ENCODE results near the gene RHBDL1. TPM values are rescaled to one million over a fixed set of nuclear protein-coding genes. Genes with fewer than 3 reads are reported as not detected.

The RHBDL1 gene
- total and polyA plus RNA-seq, 2 experiments from 2014 or later = 8.4 to 10.1 TPM

DNA sequence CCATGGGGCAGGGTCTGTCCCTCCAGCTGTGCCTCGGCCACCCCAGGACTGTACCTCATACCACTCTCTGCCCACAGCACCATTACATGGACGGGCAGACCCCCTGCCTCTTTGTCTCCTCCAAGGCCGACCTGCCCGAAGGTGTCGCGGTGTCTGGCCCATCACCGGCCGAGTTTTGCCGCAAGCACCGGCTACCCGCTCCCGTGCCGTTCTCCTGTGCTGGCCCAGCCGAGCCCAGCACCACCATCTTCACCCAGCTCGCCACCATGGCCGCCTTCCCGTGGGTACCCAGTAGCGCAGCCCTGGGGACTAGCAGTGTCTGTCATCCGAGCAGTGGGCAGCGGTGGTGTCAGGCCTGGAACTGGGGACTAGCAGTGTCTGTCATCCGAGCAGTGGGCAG lies 2.6 kb upstream of the RHBDL1 start (continued):
- TF ChIP-seq, protein P1, sequence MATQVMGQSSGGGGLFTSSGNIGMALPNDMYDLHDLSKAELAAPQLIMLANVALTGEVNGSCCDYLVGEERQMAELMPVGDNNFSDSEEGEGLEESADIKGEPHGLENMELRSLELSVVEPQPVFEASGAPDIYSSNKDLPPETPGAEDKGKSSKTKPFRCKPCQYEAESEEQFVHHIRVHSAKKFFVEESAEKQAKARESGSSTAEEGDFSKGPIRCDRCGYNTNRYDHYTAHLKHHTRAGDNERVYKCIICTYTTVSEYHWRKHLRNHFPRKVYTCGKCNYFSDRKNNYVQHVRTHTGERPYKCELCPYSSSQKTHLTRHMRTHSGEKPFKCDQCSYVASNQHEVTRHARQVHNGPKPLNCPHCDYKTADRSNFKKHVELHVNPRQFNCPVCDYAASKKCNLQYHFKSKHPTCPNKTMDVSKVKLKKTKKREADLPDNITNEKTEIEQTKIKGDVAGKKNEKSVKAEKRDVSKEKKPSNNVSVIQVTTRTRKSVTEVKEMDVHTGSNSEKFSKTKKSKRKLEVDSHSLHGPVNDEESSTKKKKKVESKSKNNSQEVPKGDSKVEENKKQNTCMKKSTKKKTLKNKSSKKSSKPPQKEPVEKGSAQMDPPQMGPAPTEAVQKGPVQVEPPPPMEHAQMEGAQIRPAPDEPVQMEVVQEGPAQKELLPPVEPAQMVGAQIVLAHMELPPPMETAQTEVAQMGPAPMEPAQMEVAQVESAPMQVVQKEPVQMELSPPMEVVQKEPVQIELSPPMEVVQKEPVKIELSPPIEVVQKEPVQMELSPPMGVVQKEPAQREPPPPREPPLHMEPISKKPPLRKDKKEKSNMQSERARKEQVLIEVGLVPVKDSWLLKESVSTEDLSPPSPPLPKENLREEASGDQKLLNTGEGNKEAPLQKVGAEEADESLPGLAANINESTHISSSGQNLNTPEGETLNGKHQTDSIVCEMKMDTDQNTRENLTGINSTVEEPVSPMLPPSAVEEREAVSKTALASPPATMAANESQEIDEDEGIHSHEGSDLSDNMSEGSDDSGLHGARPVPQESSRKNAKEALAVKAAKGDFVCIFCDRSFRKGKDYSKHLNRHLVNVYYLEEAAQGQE (IDR thresholded peaks at IDR 0.05; ENCODE audit: unreplicated experiment) = no peak
- TF ChIP-seq, protein P2, sequence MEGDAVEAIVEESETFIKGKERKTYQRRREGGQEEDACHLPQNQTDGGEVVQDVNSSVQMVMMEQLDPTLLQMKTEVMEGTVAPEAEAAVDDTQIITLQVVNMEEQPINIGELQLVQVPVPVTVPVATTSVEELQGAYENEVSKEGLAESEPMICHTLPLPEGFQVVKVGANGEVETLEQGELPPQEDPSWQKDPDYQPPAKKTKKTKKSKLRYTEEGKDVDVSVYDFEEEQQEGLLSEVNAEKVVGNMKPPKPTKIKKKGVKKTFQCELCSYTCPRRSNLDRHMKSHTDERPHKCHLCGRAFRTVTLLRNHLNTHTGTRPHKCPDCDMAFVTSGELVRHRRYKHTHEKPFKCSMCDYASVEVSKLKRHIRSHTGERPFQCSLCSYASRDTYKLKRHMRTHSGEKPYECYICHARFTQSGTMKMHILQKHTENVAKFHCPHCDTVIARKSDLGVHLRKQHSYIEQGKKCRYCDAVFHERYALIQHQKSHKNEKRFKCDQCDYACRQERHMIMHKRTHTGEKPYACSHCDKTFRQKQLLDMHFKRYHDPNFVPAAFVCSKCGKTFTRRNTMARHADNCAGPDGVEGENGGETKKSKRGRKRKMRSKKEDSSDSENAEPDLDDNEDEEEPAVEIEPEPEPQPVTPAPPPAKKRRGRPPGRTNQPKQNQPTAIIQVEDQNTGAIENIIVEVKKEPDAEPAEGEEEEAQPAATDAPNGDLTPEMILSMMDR (conservative IDR thresholded peaks at IDR 0.05; ENCODE audit: low read depth in 2 of 2) = no peak

DNA sequence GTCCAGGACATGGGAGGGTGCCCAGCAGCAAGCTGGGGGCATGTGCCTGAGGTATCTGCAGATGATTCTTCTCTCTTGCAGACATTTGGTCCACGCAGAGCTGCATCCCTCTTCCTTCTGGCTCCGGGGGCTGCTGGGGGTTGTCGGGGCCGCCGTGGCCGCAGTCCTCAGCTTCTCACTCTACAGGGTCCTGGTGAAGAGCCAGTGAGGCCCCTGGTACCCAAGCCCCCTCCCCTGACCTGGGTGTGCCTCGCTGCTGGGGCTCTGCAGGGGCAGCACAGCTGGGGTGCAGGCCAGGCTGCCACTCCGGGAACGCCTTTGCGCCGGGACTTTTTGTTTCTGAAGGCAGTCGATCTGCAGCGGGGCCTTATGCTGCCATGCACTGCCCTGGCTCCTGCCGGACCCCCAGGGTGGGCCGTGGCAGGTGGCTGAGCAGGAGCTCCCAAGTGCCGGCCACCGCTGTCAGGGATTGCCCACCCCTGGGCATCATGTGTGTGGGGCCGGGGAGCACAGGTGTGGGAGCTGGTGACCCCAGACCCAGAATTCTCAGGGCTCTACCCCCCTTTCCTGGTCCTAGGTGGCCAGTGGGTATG lies 2.0 kb upstream of the RHBDL1 start:
- Histone ChIP-seq H3K27ac (ENCODE audit: low read depth) (no peak overlapping the region), H3K79me2 (replicated peaks; ENCODE audit: insufficient read depth) (peaks cover 12% of the 10 kb centered on the region), H3K4me2 (no peak overlapping the region), H3K9me2 (ENCODE audit: insufficient read depth) (no peaks in the 10 kb centered on the region), H3K4me1 (ENCODE audit: insufficient read depth) (peaks cover 11% of the 10 kb centered on the region; the same call in 1 of the 2 replicates), H2AFZ (no peak overlapping the region), H3K36me3 (ENCODE audit: insufficient read depth) (peaks cover 11% of the 10 kb centered on the region; the same call in 1 of the 2 replicates), H3F3A (replicated peaks; ENCODE audit: low read depth) (peaks cover 17% of the 10 kb centered on the region; the same call in 1 of the 2 replicates), H3K27me3 (ENCODE audit: insufficient read depth) (no peaks in the 10 kb centered on the region), H4K20me1 (replicated peaks; ENCODE audit: insufficient read depth) (peaks cover 3% of the 10 kb centered on the region), H3K4me3 (no peak overlapping the region)
- Mint-ChIP-seq H3K4me1 (peaks cover 12% of the 10 kb centered on the region; the same call in 2 of the 3 replicates), H3K9me3 (no peaks in the 10 kb centered on the region), H3K4me3 (no peak overlapping the region), H3K27me3 (ENCODE audit: insufficient read depth, low read depth, poor library complexity) (peaks cover 6% of the 10 kb centered on the region), H3K36me3 (ENCODE audit: low read depth) (peaks cover 21% of the 10 kb centered on the region), H3K27ac (no peak overlapping the region)
- no peak for DNase-seq (ENCODE audit: low spot score)
- TF ChIP-seq JUNB (IDR thresholded peaks at IDR 0.05; ENCODE audit: unreplicated experiment) (no peak), NANOG (IDR thresholded peaks at IDR 0.05; ENCODE audit: borderline replicate concordance) (no peak)
- TF ChIP-seq, protein P3, sequence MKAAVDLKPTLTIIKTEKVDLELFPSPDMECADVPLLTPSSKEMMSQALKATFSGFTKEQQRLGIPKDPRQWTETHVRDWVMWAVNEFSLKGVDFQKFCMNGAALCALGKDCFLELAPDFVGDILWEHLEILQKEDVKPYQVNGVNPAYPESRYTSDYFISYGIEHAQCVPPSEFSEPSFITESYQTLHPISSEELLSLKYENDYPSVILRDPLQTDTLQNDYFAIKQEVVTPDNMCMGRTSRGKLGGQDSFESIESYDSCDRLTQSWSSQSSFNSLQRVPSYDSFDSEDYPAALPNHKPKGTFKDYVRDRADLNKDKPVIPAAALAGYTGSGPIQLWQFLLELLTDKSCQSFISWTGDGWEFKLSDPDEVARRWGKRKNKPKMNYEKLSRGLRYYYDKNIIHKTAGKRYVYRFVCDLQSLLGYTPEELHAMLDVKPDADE (IDR thresholded peaks at IDR 0.05) = no peak
- ATAC-seq = no peak
